Endothelial cell of umbilical vein (primary cell): Measurements from ENCODE around the gene CCDC88B. TPM values are rescaled to one million over a fixed set of nuclear protein-coding genes. Genes with fewer than 3 reads are reported as not detected.

Experiments used
- BruUV-seq: library from RNA; stranded (reverse); fragments of 400-500 nt; replicated peaks from 2 replicates; lab custom pipeline; 2021; lab: Mats Ljungman, UMichigan
- CTCF ChIA-PET: fragments of 300-600, 350-600 bp; sonication (Branson Sonifier 250); formaldehyde crosslinking; loops from one replicate; lab custom pipeline; 2021; ENCODE audit warnings: antibody characterized with exemption, inconsistent platforms; lab: Charles Lee
- POLR2A ChIA-PET: fragments of 300-600, 350-600 bp; sonication (Branson Sonifier 250); formaldehyde crosslinking; loops from one replicate; lab custom pipeline; 2021; ENCODE audit warnings: antibody characterized with exemption, inconsistent platforms; lab: Charles Lee
- DNase-seq: peaks from one replicate; pipeline ENCODE4 v3.0.0-alpha.2; 2011; ENCODE audit warnings: low read depth, low spot score
- FAIRE-seq: peaks from 2 replicates; lab custom pipeline; 2011; peaks lifted over from hg19 to GRCh38; lab: Jason Lieb, UNC
- H2AFZ ChIP-seq: 2 replicates; pipeline ENCODE4 v1.6.0; 2012; ENCODE audit warnings: low read depth, low read length, control low read depth, inconsistent platforms
- H3K27ac ChIP-seq: 2 replicates; pipeline ENCODE4 v1.5.1; 2011; ENCODE audit warnings: low read depth, mild to moderate bottlenecking, control low read depth, low read length, moderate library complexity; ENCODE audit not compliant: insufficient read depth
- H3K27me3 ChIP-seq, 2 experiments: 2 replicates each; pipeline versions ENCODE4 v1.6.0 to v1.6.1; 2011; ENCODE audit warnings: low read length in 2 of 2, mixed read lengths in 1 of 2; ENCODE audit not compliant: control insufficient read depth in 2 of 2, insufficient read depth in 2 of 2
- H3K36me3 ChIP-seq, 2 experiments: 2 replicates in 1 of 2; 3 replicates in 1 of 2; pipeline ENCODE4 v1.5.1; 2011; ENCODE audit warnings: low read length in 2 of 2, mild to moderate bottlenecking in 1 of 2, moderate library complexity in 1 of 2; ENCODE audit not compliant: control insufficient read depth in 2 of 2, insufficient read depth in 2 of 2; ENCODE audit errors: extremely low read depth in 1 of 2
- H3K4me1 ChIP-seq: 3 replicates; pipeline ENCODE4 v1.5.1; 2011; ENCODE audit warnings: mild to moderate bottlenecking, low read length; ENCODE audit not compliant: control insufficient read depth, insufficient read depth; ENCODE audit errors: extremely low read depth
- H3K4me2 ChIP-seq: 2 replicates; pipeline ENCODE4 v1.6.1; 2011; ENCODE audit warnings: low read length, control low read depth, mixed read lengths; ENCODE audit not compliant: insufficient read depth
- H3K4me3 ChIP-seq, 3 experiments: fragments of 200-600 bp in 1 of 3; sonication (generic), shearing (Covaris generic) in 1 of 3; replicated peaks in 1 of 3; 2 replicates each; pipeline ENCODE4 v1.5.1; 2011 to 2016; ENCODE audit warnings: control low read depth in 3 of 3, low read length in 3 of 3, mild to moderate bottlenecking in 2 of 3, inconsistent platforms in 1 of 3, low read depth in 1 of 3, moderate library complexity in 1 of 3; ENCODE audit not compliant: insufficient read depth in 1 of 3
- H3K79me2 ChIP-seq: 2 replicates; pipeline ENCODE4 v1.6.0; 2012; ENCODE audit warnings: low read length, inconsistent platforms; ENCODE audit not compliant: control insufficient read depth, insufficient read depth
- H3K9ac ChIP-seq: replicated peaks from 2 replicates; pipeline ENCODE3; 2011; ENCODE audit warnings: low read length, control low read depth; ENCODE audit not compliant: insufficient read depth; ENCODE audit errors: extremely low read depth
- H3K9me1 ChIP-seq: replicated peaks from 3 replicates; pipeline ENCODE4 v1.6.0; 2011; ENCODE audit warnings: mild to moderate bottlenecking, low read length; ENCODE audit not compliant: control insufficient read depth, insufficient read depth; ENCODE audit errors: extremely low read depth
- H3K9me3 ChIP-seq: replicated peaks from 2 replicates; pipeline ENCODE4 v1.5.1; 2012; ENCODE audit warnings: low read length, inconsistent platforms; ENCODE audit not compliant: control insufficient read depth, insufficient read depth
- H4K20me1 ChIP-seq: replicated peaks from 2 replicates; pipeline ENCODE3; 2011; ENCODE audit warnings: mild to moderate bottlenecking, low read length; ENCODE audit not compliant: control insufficient read depth, insufficient read depth; ENCODE audit errors: extremely low read depth
- EZH2 ChIP-seq: IDR thresholded peaks from 2 replicates; pipeline ENCODE4 v1.6.1; 2012; ENCODE audit warnings: borderline replicate concordance, low read depth, mild to moderate bottlenecking, moderate library complexity, low read length, inconsistent platforms; ENCODE audit not compliant: severe bottlenecking
- FOS ChIP-seq: IDR thresholded peaks from 2 replicates; pipeline ENCODE4 v1.6.1; 2011; ENCODE audit warnings: mild to moderate bottlenecking, low read length, moderate library complexity, borderline replicate concordance; ENCODE audit not compliant: insufficient read depth
- GATA2 ChIP-seq: IDR thresholded peaks from 2 replicates; pipeline ENCODE4 v1.7.0; 2011; ENCODE audit warnings: low read depth, mild to moderate bottlenecking, moderate library complexity, mixed read lengths, low read length; ENCODE audit not compliant: insufficient read length, insufficient read depth
- JUN ChIP-seq: IDR thresholded peaks from 2 replicates; pipeline ENCODE4 v1.6.1; 2011; ENCODE audit warnings: borderline replicate concordance, low read depth; ENCODE audit not compliant: insufficient read length, insufficient read depth
- MYC ChIP-seq: IDR thresholded peaks from one replicate; pipeline ENCODE4 v1.6.1; 2011; ENCODE audit warnings: mild to moderate bottlenecking, low read depth, low read length
- POLR2A ChIP-seq: IDR thresholded peaks from 2 replicates; pipeline ENCODE4 v1.6.1; 2012; ENCODE audit warnings: low read depth, mild to moderate bottlenecking, control low read depth, low read length
- POLR2AphosphoS5 ChIP-seq: IDR thresholded peaks from 2 replicates; pipeline ENCODE4 v1.6.1; 2012; ENCODE audit warnings: low read depth, mild to moderate bottlenecking, control low read depth, low read length, moderate library complexity; ENCODE audit not compliant: insufficient read depth
- dilution Hi-C: fragments of 300-500 bp; cut with MboI; formaldehyde crosslinking; loops from one replicate; pipeline ENCODE4 v1.15.0; 2019; ENCODE audit warnings: low sequenced_read_pairs; ENCODE audit not compliant: extremely low pct_ligation_motif_present
- intact Hi-C: fragments of 100-400 bp; cut with micrococcal nuclease; formaldehyde crosslinking; loops from one replicate; pipeline ENCODE4 v1.10.0; 2022
- polyA plus RNA-seq, 4 experiments: library from polyadenylated mRNA; depleted of rRNA in 3 of 4; stranded (reverse) in 3 of 4; unstranded in 1 of 4; fragments of >200 nt; gene quantifications; 2 replicates each; pipeline versions ENCODE4 v1.2.1 to v1.2.3, GENCODE V29; 2011 to 2012; ENCODE audit warnings: missing spikeins in 1 of 4
- total RNA-seq: library from RNA; stranded (reverse); gene quantifications from 2 replicates; pipeline ENCODE4 v1.2.3, GENCODE V29; 2021
- TF ChIP-seq, protein P1 (sequence below), 2 donors: IDR thresholded peaks; 1 replicate in 1 of 2; 2 replicates in 1 of 2; pipeline ENCODE4 v1.5.1; 2011; ENCODE audit warnings: low read length in 2 of 2, mild to moderate bottlenecking in 2 of 2, moderate library complexity in 2 of 2, control low read depth in 1 of 2, inconsistent platforms in 1 of 2, low read depth in 1 of 2; ENCODE audit not compliant: insufficient read depth in 1 of 2; ENCODE audit errors: extremely low read depth in 1 of 2
- TF ChIP-seq, protein P2 (sequence below): IDR thresholded peaks from 2 replicates; pipeline ENCODE4 v1.6.1; 2011; ENCODE audit not compliant: insufficient read depth, insufficient read length

The CCDC88B gene
- total and polyA plus RNA-seq, 2 donors (not counting 3 experiments of a cell fraction or from before 2014, with no cell fraction given) = 1.8 to 2.7 TPM

DNA sequence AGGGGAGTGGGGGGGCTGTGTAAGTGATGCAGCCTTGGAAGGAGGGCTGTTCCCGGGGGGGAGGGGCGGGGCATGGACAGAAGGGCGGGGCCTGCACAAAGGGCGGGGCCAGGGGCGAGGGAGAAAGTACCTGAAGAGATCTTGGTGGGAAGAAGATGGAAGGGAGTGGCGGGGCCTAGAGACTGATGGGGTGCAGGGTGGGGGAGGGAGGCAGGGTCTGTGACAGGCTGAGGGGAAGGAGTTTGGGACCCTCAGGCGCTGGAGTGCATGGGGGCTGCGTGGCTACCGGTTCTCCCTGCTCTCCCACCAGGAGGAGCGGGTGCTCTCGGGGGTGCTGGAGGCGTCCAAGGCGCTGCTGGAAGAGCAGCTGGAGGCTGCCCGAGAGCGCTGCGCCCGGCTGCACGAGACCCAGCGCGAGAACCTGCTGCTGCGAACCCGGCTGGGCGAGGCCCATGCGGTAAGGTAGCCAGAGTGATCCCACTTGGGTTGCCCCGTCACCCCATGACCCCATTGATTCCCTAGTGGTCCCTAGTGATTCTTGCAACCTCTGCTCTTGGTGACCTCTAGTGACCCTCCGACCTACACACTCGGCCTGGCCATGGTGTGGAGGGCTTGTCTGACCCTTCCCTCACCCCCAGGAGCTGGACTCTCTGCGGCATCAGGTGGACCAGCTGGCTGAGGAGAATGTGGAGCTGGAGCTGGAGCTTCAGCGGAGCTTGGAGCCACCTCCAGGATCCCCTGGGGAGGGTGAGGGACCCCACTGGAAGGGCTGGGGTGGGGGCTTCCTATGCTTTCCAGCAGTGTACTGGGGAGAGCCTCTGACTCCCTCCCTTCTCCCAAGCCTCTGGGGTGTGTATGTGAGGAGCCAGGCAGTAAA, 3.1 kb downstream of the CCDC88B start:
- no peak overlapping the region for H3K27ac ChIP-seq
- no TSS peak for BruUV-seq
- no peak overlapping the region for H3K4me2 ChIP-seq
- dilution Hi-C loops (no loop called here), intact Hi-C loops (no loop called here)
- CTCF ChIA-PET = interaction anchor here (0.6 to 7.0 kb wide), 16 partner anchors 8 to 599 kb away, joined by 3 to 107 read pairs (median 4); partner anchors contain the start of genes CATSPERZ, PRDX5, RPS6KA4 and TRMT112
- no peaks in the 10 kb centered on the region for H4K20me1 ChIP-seq
- no peaks in the 10 kb centered on the region for H3K79me2 ChIP-seq
- FAIRE-seq (peak; percentile 78), DNase-seq (no peak)
- POLR2A ChIA-PET = interaction anchor here (0.5 to 1.0 kb wide), 3 partner anchors 10 to 154 kb away, joined by 3 to 4 read pairs (median 3); partner anchors contain the start of genes PRDX5 and TRMT112
- H3K9me1 ChIP-seq = no peaks in the 10 kb centered on the region
- no peaks in the 10 kb centered on the region for H3K36me3 ChIP-seq
- no peaks in the 10 kb centered on the region for H3K4me1 ChIP-seq
- peak overlapping the region; percentile 96 for H2AFZ ChIP-seq
- no peaks in the 10 kb centered on the region for H3K27me3 ChIP-seq
- TF ChIP-seq POLR2A (no peak), MYC (no peak), POLR2AphosphoS5 (no peak), EZH2 (no peak), GATA2 (no peak), FOS (no peak), JUN (no peak)
- TF ChIP-seq, protein P1, sequence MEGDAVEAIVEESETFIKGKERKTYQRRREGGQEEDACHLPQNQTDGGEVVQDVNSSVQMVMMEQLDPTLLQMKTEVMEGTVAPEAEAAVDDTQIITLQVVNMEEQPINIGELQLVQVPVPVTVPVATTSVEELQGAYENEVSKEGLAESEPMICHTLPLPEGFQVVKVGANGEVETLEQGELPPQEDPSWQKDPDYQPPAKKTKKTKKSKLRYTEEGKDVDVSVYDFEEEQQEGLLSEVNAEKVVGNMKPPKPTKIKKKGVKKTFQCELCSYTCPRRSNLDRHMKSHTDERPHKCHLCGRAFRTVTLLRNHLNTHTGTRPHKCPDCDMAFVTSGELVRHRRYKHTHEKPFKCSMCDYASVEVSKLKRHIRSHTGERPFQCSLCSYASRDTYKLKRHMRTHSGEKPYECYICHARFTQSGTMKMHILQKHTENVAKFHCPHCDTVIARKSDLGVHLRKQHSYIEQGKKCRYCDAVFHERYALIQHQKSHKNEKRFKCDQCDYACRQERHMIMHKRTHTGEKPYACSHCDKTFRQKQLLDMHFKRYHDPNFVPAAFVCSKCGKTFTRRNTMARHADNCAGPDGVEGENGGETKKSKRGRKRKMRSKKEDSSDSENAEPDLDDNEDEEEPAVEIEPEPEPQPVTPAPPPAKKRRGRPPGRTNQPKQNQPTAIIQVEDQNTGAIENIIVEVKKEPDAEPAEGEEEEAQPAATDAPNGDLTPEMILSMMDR (IDR thresholded peaks at IDR 0.05; ENCODE audit: extremely low read depth in 1 of 2, insufficient read depth in 1 of 2, low read depth in 1 of 2, low read length in 2 of 2) = no peak
- TF ChIP-seq, protein P2, sequence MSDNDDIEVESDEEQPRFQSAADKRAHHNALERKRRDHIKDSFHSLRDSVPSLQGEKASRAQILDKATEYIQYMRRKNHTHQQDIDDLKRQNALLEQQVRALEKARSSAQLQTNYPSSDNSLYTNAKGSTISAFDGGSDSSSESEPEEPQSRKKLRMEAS = no peak
- no peaks in the 10 kb centered on the region for H3K9me3 ChIP-seq
- peak overlapping the region in 1 of 3 experiments; percentile 13 for H3K4me3 ChIP-seq
- no peak overlapping the region for H3K9ac ChIP-seq
